ENCODE data around the gene MATCAP1.

The MATCAP1 gene

DNA sequence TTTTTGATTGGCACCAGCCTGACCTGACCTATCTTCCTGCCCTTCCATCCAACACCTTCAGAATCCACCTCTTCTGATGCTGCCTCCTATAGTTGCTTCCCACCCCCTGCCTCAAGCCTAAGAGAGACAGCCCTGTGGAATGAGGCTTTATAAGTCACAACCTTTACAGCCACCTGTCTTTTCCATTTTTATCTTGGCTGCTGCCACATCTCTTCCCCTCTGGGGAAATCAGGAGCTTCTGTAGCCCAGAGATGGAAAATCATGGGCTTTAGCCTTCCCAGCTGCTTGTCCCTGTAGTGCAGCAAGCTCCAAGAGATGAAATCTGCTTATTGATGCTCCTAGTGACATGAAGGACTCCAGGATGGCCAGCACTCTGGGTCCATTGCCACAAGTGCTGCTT, 55.3 kb downstream of the MATCAP1 start:
- DNase-seq (ENCODE audit: low spot score) = no peak

Measured in SW480 (cell line).